ENCODE data around the gene ENOX2.

Gene ENOX2

DNA sequence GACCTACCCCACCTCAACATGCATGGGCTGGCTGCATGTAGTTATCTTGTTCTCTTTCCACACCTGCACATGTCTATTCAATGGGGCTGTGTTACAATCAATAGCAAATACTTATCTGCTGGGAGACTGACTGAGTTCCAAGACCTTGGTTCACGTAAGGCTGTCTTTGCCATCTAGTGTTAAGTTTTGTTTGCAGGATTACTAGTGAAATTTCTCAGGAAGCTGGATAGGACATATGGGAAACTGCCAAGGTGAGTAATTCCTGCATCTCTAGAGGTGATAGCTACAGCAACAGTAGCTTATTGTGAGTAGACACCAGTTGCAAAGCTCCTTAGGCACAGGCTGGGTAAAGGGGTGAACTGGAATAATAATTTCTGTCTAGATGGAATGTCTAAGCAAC, 177.5 kb downstream of the ENOX2 start:
- Histone ChIP-seq H3K4me3 (ENCODE audit: low read depth in 1 of 2, low read length in 1 of 2) (no peak overlapping the region), H3K9me3 (no peaks in the 10 kb centered on the region), H3K27ac (no peak overlapping the region), H3K4me1 (ENCODE audit: control insufficient read depth in 1 of 2, insufficient read depth in 1 of 2, low read depth in 1 of 2, low read length in 1 of 2) (no peaks in the 10 kb centered on the region), H3K36me3 (no peaks in the 10 kb centered on the region), H3K27me3 (no peaks in the 10 kb centered on the region)
- TF ChIP-seq, protein P1, sequence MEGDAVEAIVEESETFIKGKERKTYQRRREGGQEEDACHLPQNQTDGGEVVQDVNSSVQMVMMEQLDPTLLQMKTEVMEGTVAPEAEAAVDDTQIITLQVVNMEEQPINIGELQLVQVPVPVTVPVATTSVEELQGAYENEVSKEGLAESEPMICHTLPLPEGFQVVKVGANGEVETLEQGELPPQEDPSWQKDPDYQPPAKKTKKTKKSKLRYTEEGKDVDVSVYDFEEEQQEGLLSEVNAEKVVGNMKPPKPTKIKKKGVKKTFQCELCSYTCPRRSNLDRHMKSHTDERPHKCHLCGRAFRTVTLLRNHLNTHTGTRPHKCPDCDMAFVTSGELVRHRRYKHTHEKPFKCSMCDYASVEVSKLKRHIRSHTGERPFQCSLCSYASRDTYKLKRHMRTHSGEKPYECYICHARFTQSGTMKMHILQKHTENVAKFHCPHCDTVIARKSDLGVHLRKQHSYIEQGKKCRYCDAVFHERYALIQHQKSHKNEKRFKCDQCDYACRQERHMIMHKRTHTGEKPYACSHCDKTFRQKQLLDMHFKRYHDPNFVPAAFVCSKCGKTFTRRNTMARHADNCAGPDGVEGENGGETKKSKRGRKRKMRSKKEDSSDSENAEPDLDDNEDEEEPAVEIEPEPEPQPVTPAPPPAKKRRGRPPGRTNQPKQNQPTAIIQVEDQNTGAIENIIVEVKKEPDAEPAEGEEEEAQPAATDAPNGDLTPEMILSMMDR (IDR thresholded peaks at IDR 0.05): no peak

DNA sequence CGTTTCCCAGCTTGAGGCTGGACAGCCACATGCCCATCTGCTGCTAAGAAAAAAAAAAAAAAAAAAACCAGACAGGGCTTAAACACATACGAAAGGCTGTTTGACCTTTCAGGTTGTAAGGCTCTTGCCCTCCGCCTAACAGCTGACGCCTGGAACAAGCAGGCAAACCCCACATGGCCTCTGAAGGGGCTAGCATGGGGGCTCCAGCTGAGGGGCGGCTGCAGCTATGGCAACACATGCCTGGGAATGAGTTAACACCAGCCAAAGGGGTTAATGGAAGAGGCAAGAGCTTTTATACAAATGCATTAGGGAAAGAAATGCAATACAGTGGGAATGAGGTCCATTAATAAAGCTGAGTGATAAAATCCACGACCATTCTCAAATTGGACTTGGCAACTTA, 183.6 kb downstream of the ENOX2 start:
- Histone ChIP-seq H3K36me3 (no peaks in the 10 kb centered on the region), H3K27me3 (no peaks in the 10 kb centered on the region), H3K9me3 (no peaks in the 10 kb centered on the region), H3K4me1 (ENCODE audit: control insufficient read depth in 1 of 2, insufficient read depth in 1 of 2, low read depth in 1 of 2, low read length in 1 of 2) (no peaks in the 10 kb centered on the region), H3K27ac (no peak overlapping the region), H3K4me3 (ENCODE audit: low read depth in 1 of 2, low read length in 1 of 2) (no peak overlapping the region)
- TF ChIP-seq, protein P1 (IDR thresholded peaks at IDR 0.05): no peak

DNA sequence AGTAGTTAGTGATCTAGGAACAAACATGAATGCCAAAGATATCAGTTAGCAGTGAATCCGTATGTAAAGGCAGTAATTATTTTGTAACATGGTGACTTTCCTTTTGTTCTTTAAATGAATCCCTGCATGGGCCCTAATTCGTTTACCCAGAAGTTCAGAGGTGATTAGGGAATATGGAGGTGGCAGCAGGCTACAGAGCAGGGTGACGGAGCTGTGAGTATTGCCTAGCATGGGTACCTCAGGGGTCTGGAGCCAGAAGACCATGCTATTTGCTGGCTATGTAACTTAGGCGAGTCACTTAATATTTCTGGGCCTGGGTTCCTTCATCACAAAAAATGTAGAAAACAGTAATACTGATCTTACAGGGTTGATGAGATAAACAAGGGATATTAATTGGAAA, 184.9 kb downstream of the ENOX2 start:
- Histone ChIP-seq H3K36me3 (no peaks in the 10 kb centered on the region), H3K4me1 (ENCODE audit: control insufficient read depth in 1 of 2, insufficient read depth in 1 of 2, low read depth in 1 of 2, low read length in 1 of 2) (no peaks in the 10 kb centered on the region), H3K27ac (no peak overlapping the region), H3K9me3 (no peaks in the 10 kb centered on the region), H3K27me3 (no peaks in the 10 kb centered on the region), H3K4me3 (ENCODE audit: low read depth in 1 of 2, low read length in 1 of 2) (no peak overlapping the region)
- TF ChIP-seq, protein P1 (IDR thresholded peaks at IDR 0.05): no peak

DNA sequence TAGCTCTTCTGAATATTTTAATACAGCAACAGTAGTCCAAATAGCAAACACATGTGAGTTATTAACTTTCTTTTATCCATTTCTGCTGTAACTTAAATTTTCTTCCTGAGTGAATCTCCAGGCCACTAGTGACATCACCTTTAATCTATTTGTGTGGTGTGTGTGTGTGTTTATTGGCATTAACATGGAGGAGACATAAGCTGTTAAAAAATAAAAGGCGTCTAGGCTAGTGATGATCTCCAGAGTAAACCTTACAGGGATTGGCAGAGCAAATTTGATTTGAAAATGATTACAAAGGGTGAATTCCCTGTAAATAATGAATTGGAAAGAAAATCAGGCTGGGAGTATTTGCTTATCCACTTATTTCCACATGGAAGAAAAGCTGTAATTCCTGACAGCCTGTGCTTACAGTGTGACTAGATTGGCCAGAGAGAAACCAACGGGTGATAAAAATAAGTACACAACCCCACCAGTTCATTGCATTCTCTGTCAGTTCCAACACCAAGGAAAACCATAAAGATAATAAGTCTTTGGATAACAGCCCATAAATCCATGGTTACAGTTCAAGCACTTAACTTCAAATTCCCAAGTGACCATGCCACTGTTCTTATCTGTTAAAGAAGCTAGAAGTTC, 186.1 kb downstream of the ENOX2 start:
- H3K27ac ChIP-seq: no peak overlapping the region
- no peaks in the 10 kb centered on the region for H3K9me3 ChIP-seq
- no peaks in the 10 kb centered on the region for H3K36me3 ChIP-seq
- no peak overlapping the region for H3K4me3 ChIP-seq (ENCODE audit: low read depth in 1 of 2, low read length in 1 of 2)
- TF ChIP-seq, protein P1 (IDR thresholded peaks at IDR 0.05): no peak
- H3K27me3 ChIP-seq: no peaks in the 10 kb centered on the region
- no peaks in the 10 kb centered on the region for H3K4me1 ChIP-seq (ENCODE audit: control insufficient read depth in 1 of 2, insufficient read depth in 1 of 2, low read depth in 1 of 2, low read length in 1 of 2)

DNA sequence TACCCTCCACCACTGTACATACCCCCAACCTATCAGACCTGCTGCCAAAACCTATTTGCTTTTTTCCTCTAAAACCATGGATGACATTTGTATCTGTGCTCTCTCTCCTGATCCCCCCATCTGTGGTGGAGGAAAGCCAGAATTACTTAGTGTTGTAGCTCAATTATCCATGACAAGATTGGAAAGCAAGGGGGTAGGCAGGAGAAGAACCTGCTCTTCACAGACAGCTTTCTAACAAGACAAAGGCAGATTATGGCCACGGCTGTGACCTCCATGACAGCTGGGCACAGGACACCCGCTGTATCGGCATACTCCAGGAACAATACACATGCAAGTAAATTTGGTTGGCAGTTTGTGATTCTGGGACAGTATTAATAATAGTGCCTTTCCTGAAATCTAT, 186.7 kb downstream of the ENOX2 start:
- Histone ChIP-seq H3K36me3 (no peaks in the 10 kb centered on the region), H3K27ac (no peak overlapping the region), H3K4me1 (ENCODE audit: control insufficient read depth in 1 of 2, insufficient read depth in 1 of 2, low read depth in 1 of 2, low read length in 1 of 2) (no peaks in the 10 kb centered on the region), H3K4me3 (ENCODE audit: low read depth in 1 of 2, low read length in 1 of 2) (no peak overlapping the region), H3K27me3 (no peaks in the 10 kb centered on the region), H3K9me3 (no peaks in the 10 kb centered on the region)
- TF ChIP-seq, protein P1 (IDR thresholded peaks at IDR 0.05): no peak

DNA sequence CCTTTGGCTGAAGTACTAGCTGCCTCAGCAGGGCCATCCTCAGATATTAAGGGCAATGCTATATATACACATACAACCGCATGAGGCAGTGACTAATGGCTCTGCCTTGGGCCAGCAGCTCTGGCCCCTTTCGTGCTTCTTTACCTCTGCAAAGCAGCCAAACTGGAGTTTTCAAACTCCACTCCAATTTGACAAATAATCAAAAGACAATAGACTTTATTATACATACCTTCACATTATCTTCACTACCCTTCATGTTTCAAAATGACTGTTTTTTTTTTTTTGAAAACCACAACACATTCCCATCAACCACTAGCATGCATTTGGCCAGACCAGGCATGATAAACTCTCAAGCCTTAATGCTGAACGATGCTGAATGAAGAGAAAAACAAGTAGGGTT, 187.7 kb downstream of the ENOX2 start:
- H3K4me1 ChIP-seq (ENCODE audit: control insufficient read depth in 1 of 2, insufficient read depth in 1 of 2, low read depth in 1 of 2, low read length in 1 of 2): no peaks in the 10 kb centered on the region
- H3K27ac ChIP-seq: no peak overlapping the region
- H3K27me3 ChIP-seq: no peaks in the 10 kb centered on the region
- no peak overlapping the region for H3K4me3 ChIP-seq (ENCODE audit: low read depth in 1 of 2, low read length in 1 of 2)
- no peaks in the 10 kb centered on the region for H3K36me3 ChIP-seq
- no peaks in the 10 kb centered on the region for H3K9me3 ChIP-seq
- TF ChIP-seq, protein P1 (IDR thresholded peaks at IDR 0.05): no peak
